Measurements from ENCODE around the gene CAGE1. TPM values are rescaled to one million over a fixed set of nuclear protein-coding genes. Genes with fewer than 3 reads are reported as not detected.
A peak's percentile ranks its signal among the peaks of the same experiment; 100 is the strongest.

CAGE1 gene
- total RNA-seq, 1 donor from 2014 or later, result 0.19 TPM

DNA sequence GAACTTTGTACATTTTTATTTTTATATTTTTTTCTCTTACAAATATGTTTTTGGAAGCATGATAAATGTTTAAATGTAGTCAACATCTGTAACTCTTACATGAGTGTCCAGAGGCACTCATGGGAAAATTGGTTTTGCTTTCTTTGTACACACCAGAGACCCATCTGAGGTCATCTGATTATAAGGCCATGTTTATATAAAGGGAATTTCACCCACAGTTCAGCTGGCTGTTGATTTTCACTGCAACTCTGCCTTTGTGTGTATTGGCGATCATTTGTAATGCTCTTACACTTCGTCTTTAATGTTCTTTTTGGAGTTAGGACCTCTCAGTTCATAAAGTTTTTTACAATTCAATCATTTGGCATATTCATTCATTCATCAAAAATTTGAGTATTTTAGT is 28.1 kb upstream of the CAGE1 start:
- Mint-ChIP-seq H3K27ac (ENCODE audit: unreplicated experiment) (no peak overlapping the region), H3K36me3 (ENCODE audit: unreplicated experiment) (peaks cover 38% of the 10 kb centered on the region), H3K4me1 (ENCODE audit: unreplicated experiment) (peaks cover 22% of the 10 kb centered on the region), H3K27me3 (ENCODE audit: unreplicated experiment) (no peaks in the 10 kb centered on the region), H3K4me3 (ENCODE audit: unreplicated experiment) (no peak overlapping the region), H3K9me3 (ENCODE audit: unreplicated experiment) (no peaks in the 10 kb centered on the region)
- DNase-seq (ENCODE audit: extremely low spot score, unreplicated experiment), result no peak
- TF ChIP-seq, protein P1, sequence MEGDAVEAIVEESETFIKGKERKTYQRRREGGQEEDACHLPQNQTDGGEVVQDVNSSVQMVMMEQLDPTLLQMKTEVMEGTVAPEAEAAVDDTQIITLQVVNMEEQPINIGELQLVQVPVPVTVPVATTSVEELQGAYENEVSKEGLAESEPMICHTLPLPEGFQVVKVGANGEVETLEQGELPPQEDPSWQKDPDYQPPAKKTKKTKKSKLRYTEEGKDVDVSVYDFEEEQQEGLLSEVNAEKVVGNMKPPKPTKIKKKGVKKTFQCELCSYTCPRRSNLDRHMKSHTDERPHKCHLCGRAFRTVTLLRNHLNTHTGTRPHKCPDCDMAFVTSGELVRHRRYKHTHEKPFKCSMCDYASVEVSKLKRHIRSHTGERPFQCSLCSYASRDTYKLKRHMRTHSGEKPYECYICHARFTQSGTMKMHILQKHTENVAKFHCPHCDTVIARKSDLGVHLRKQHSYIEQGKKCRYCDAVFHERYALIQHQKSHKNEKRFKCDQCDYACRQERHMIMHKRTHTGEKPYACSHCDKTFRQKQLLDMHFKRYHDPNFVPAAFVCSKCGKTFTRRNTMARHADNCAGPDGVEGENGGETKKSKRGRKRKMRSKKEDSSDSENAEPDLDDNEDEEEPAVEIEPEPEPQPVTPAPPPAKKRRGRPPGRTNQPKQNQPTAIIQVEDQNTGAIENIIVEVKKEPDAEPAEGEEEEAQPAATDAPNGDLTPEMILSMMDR (IDR thresholded peaks at IDR 0.05), result no peak

DNA sequence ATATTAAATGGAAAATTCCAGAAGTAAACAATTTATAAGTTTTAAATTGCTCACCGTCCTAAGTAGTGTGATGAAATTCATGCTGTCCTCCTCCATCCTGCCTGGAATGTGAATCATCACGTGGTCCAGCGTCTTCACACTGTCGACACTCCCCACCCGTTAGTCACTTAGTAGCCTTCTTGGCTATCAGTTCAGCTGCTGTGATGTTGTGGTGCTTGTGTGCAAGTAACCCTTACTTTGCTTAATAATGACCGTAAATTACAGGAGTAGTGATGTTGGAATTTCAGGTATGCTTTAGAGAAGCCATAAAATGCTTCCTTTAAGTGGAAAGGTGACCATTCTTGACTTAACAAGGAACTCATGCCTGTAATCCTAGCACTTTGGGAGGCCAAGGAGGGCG is 25.3 kb upstream of the CAGE1 start:
- Mint-ChIP-seq H3K27me3 (ENCODE audit: unreplicated experiment) (no peaks in the 10 kb centered on the region), H3K9me3 (ENCODE audit: unreplicated experiment) (no peaks in the 10 kb centered on the region), H3K36me3 (ENCODE audit: unreplicated experiment) (peaks cover 47% of the 10 kb centered on the region), H3K27ac (ENCODE audit: unreplicated experiment) (no peak overlapping the region), H3K4me1 (ENCODE audit: unreplicated experiment) (peaks cover 24% of the 10 kb centered on the region), H3K4me3 (ENCODE audit: unreplicated experiment) (no peak overlapping the region)
- no peak for DNase-seq (ENCODE audit: extremely low spot score, unreplicated experiment)
- TF ChIP-seq, protein P1 (IDR thresholded peaks at IDR 0.05), result no peak

DNA sequence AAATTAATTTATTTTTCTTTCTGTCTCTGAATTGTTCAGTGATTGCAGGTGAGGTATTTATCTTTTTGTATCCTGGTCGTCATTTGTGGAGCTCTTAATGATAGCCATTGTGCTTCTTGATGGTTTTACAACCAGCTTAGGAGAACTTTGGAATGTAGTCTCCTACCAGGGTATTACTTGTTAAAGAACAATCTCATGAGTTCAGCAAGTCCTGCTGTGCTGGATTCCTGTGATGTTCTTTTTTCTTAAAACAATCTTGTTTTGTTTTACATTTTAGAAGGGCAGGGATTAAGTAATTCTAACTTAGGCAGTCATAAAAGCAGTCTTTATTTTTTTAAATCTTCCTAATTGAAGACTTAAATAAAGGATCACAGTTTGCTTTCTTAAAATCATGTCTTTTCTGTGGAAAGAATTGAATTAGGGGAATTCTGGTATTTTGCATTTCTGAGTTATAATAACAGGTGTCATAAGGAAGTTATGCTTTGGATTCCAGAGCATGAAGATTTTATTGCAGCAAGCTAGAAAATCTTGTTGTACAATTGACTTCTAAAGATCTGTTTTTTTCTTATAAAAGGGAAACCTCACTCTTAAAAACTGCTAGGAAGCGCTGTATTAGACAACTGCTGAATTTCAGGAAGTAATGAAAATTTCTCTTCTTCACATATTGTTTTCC is 23.7 kb upstream of the CAGE1 start:
- peaks cover 19% of the 10 kb centered on the region for H3K4me1 Mint-ChIP-seq (ENCODE audit: unreplicated experiment)
- H3K27me3 Mint-ChIP-seq (ENCODE audit: unreplicated experiment), result no peaks in the 10 kb centered on the region
- no peak overlapping the region for H3K4me3 Mint-ChIP-seq (ENCODE audit: unreplicated experiment)
- H3K9me3 Mint-ChIP-seq (ENCODE audit: unreplicated experiment), result no peaks in the 10 kb centered on the region
- H3K36me3 Mint-ChIP-seq (ENCODE audit: unreplicated experiment), result peaks cover 47% of the 10 kb centered on the region
- H3K27ac Mint-ChIP-seq (ENCODE audit: unreplicated experiment), result peak overlapping the region; percentile 79
- no peak for DNase-seq (ENCODE audit: extremely low spot score, unreplicated experiment)
- TF ChIP-seq, protein P1 (IDR thresholded peaks at IDR 0.05), result no peak

DNA sequence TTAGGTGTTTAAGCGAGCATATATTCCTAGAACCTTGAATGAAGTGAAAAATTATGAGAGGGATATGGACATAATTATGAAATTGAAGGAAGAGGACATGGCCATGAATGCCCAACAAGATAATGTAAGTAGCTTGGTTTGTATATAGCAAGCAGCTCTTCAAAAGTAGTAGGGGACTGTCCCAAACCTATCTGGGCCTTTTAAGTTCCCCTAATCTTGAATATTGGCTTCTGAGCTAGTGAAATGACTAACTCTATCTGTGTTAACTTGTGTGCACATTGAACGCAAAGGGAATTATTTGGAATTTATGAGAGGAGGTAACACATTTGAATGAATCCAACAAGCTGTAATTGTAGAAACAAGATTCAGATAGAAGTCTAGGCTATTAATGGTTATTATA is 21.8 kb upstream of the CAGE1 start:
- Mint-ChIP-seq H3K27ac (ENCODE audit: unreplicated experiment) (no peak overlapping the region), H3K36me3 (ENCODE audit: unreplicated experiment) (peaks cover 46% of the 10 kb centered on the region), H3K27me3 (ENCODE audit: unreplicated experiment) (no peaks in the 10 kb centered on the region)

DNA sequence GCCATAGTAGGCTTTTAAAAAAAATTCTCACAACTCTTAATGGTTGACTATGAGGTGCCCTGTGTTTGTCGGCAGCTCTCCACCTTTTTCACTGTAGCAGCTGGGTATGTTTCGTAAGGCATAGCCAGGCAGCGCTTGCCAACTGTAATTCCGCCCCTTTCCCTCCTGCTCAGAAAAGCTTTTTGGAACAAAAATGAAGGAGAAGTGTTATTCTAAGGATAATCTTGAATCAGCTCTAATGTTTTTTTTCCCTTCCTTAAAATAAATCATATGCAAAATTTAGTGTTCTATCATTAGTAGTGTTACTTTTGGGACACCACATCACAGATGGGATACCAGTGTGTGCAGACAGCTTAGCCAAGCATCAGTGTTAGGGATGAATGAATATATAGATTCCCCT is 21.3 kb upstream of the CAGE1 start:
- DNase-seq (ENCODE audit: extremely low spot score, unreplicated experiment), result no peak
- Mint-ChIP-seq H3K27me3 (ENCODE audit: unreplicated experiment) (no peaks in the 10 kb centered on the region), H3K4me1 (ENCODE audit: unreplicated experiment) (peaks cover 13% of the 10 kb centered on the region), H3K36me3 (ENCODE audit: unreplicated experiment) (peaks cover 48% of the 10 kb centered on the region), H3K27ac (ENCODE audit: unreplicated experiment) (no peak overlapping the region), H3K4me3 (ENCODE audit: unreplicated experiment) (no peak overlapping the region), H3K9me3 (ENCODE audit: unreplicated experiment) (no peaks in the 10 kb centered on the region)
- TF ChIP-seq, protein P1 (IDR thresholded peaks at IDR 0.05), result no peak

More for the DNA sequence above, 21.8 kb upstream of the CAGE1 start:
- Mint-ChIP-seq H3K4me3 (ENCODE audit: unreplicated experiment) (no peak overlapping the region), H3K4me1 (ENCODE audit: unreplicated experiment) (peaks cover 13% of the 10 kb centered on the region), H3K9me3 (ENCODE audit: unreplicated experiment) (no peaks in the 10 kb centered on the region)
- DNase-seq (ENCODE audit: extremely low spot score, unreplicated experiment), result no peak
- TF ChIP-seq, protein P1 (IDR thresholded peaks at IDR 0.05), result no peak

Data from osteocyte (in vitro differentiated cells).